A673 (cell line): ENCODE data around the gene MPHOSPH9. TPM values are rescaled to one million over a fixed set of nuclear protein-coding genes. Genes with fewer than 3 reads are reported as not detected.

Experiments used
- BruUV-seq: library from RNA; stranded (reverse); fragments of 400-500 nt; replicated peaks from 2 replicates; lab custom pipeline; 2021; lab: Mats Ljungman, UMichigan
- CTCF ChIA-PET: fragments of 300-600 bp; sonication (Branson Sonifier 250); formaldehyde crosslinking; loops from one replicate; lab custom pipeline; 2022; ENCODE audit warnings: antibody characterized with exemption; lab: Charles Lee
- POLR2A ChIA-PET: fragments of 300-600 bp; sonication (Branson Sonifier 250); formaldehyde crosslinking; loops from one replicate; lab custom pipeline; 2022; ENCODE audit warnings: antibody characterized with exemption; ENCODE audit not compliant: low non-redundant PET; lab: Charles Lee
- DNase-seq: peaks from one replicate; pipeline ENCODE4 v3.0.0-alpha.2; 2015; ENCODE audit warnings: low spot score
- H3K27ac ChIP-seq: fragments of 200-600 bp; sonication (generic); 2 replicates; pipeline ENCODE4 v1.5.1; 2016; ENCODE audit warnings: mixed run types, low read depth, mild to moderate bottlenecking, mixed read lengths, antibody characterized with exemption, low read length; ENCODE audit not compliant: poor library complexity, severe bottlenecking
- H3K27me3 ChIP-seq: fragments of 200-600 bp; sonication (generic); replicated peaks from 2 replicates; pipeline ENCODE4 v1.6.1; 2017; ENCODE audit warnings: mixed run types, low read depth, mild to moderate bottlenecking, mixed read lengths, antibody characterized with exemption, low read length; ENCODE audit not compliant: insufficient read depth, poor library complexity
- H3K36me3 ChIP-seq: fragments of 200-600 bp; sonication (generic); 2 replicates; pipeline ENCODE4 v1.6.1; 2016; ENCODE audit warnings: mixed run types, mild to moderate bottlenecking, mixed read lengths, antibody characterized with exemption, low read length; ENCODE audit not compliant: insufficient read depth, poor library complexity, severe bottlenecking
- H3K4me1 ChIP-seq: fragments of 200-600 bp; sonication (generic); 2 replicates; pipeline ENCODE4 v1.6.1; 2017; ENCODE audit warnings: mixed run types, mild to moderate bottlenecking, mixed read lengths, antibody characterized with exemption, low read length; ENCODE audit not compliant: insufficient read depth, poor library complexity, severe bottlenecking
- H3K4me3 ChIP-seq: fragments of 200-600 bp; sonication (generic); 2 replicates; pipeline ENCODE4 v1.5.1; 2016; ENCODE audit warnings: low read depth, mixed run types, mild to moderate bottlenecking, mixed read lengths, low read length; ENCODE audit not compliant: poor library complexity, severe bottlenecking
- H3K9me3 ChIP-seq: fragments of 200-600 bp; sonication (generic); 2 replicates; pipeline ENCODE4 v1.6.1; 2016; ENCODE audit warnings: mixed run types, low read depth, mild to moderate bottlenecking, mixed read lengths, antibody characterized with exemption, low read length; ENCODE audit not compliant: poor library complexity, severe bottlenecking
- CTCF ChIP-seq: fragments of 300-800, 200-600 bp; sonication (generic); conservative IDR thresholded peaks from 2 replicates; pipeline ENCODE4 v1.5.1; 2017; ENCODE audit warnings: low read depth, mild to moderate bottlenecking, antibody characterized with exemption, low read length, moderate library complexity, mixed read lengths
- EZH2 ChIP-seq: fragments of 200-600 bp; sonication (generic); IDR thresholded peaks from 2 replicates; pipeline ENCODE4 v1.6.1; 2017; ENCODE audit warnings: borderline replicate concordance, low read depth, mild to moderate bottlenecking, mixed read lengths, antibody characterized with exemption, low read length; ENCODE audit not compliant: poor library complexity, severe bottlenecking
- intact Hi-C: fragments of 100-400 bp; cut with micrococcal nuclease; formaldehyde crosslinking; loops from one replicate; pipeline ENCODE4 v1.10.0; 2022; ENCODE audit not compliant: unreplicated experiment
- total RNA-seq: library from RNA; stranded (reverse); gene quantifications from 2 replicates; pipeline ENCODE4 v1.2.3, GENCODE V29; 2021

Gene MPHOSPH9
- total RNA-seq, 1 experiment from 2014 or later, result 80.8 TPM

- peaks cover 5% of the 10 kb centered on the region for H3K36me3 ChIP-seq
- DNase-seq, result no peak
- BruUV-seq, result no TSS peak
- POLR2A ChIA-PET, result no interaction called here
- no peaks in the 10 kb centered on the region for H3K27me3 ChIP-seq
- H3K4me3 ChIP-seq, result no peak overlapping the region
- intact Hi-C loops, result no loop called here
- no peak for TF ChIP-seq CTCF
- TF ChIP-seq EZH2, result no peak
- H3K9me3 ChIP-seq, result no peaks in the 10 kb centered on the region
- H3K27ac ChIP-seq, result no peak overlapping the region
- CTCF ChIA-PET, result no interaction called here
- H3K4me1 ChIP-seq, result peaks cover 16% of the 10 kb centered on the region
Observed at GRCh38 chr12:123243671-123244262, 10.8 kb upstream of the MPHOSPH9 start.

- CTCF ChIA-PET, result no interaction called here
- intact Hi-C loops, result no loop called here
- Histone ChIP-seq H3K4me1 (peaks cover 16% of the 10 kb centered on the region), H3K36me3 (no peaks in the 10 kb centered on the region), H3K27me3 (no peaks in the 10 kb centered on the region), H3K9me3 (no peaks in the 10 kb centered on the region), H3K27ac (peak overlapping the region; percentile 55), H3K4me3 (no peak overlapping the region)
- POLR2A ChIA-PET, result interaction anchor here (0.7 kb wide), 1 partner anchor 144 kb away, joined by 3 read pairs; no protein-coding TSS in a partner anchor
- TF ChIP-seq EZH2 (no peak), CTCF (no peak)
- BruUV-seq, result no TSS peak
- peak; percentile 65 for DNase-seq
Observed at GRCh38 chr12:123242116-123242904, 9.4 kb upstream of the MPHOSPH9 start.

- POLR2A ChIA-PET, result no interaction called here
- no peaks in the 10 kb centered on the region for H3K9me3 ChIP-seq
- H3K4me1 ChIP-seq, result peaks cover 29% of the 10 kb centered on the region
- DNase-seq, result no peak
- TF ChIP-seq CTCF (no peak), EZH2 (no peak)
- no peaks in the 10 kb centered on the region for H3K36me3 ChIP-seq
- intact Hi-C loops, result loop anchor here (5.0 to 10.0 kb wide), 3 partner anchors 197 to 364 kb away; partner anchors contain the start of gene ARL6IP4
- no peak overlapping the region for H3K4me3 ChIP-seq
- H3K27ac ChIP-seq, result no peak overlapping the region
- no peaks in the 10 kb centered on the region for H3K27me3 ChIP-seq
- CTCF ChIA-PET, result no interaction called here
- no TSS peak for BruUV-seq
Observed at GRCh38 chr12:123238961-123239360, 6.0 kb upstream of the MPHOSPH9 start.
